ENCODE measurements around the gene FAM193B. TPM values are rescaled to one million over a fixed set of nuclear protein-coding genes. Genes with fewer than 3 reads are reported as not detected.

The FAM193B gene
- total RNA-seq, 1 donor = 32.6 TPM

- Histone ChIP-seq H3K4me2 (ENCODE audit: insufficient read depth, low read length) (no peak overlapping the region), H3K79me2 (ENCODE audit: insufficient read depth, low read length) (peaks cover 23% of the 10 kb centered on the region)
- DNase-seq (ENCODE audit: insufficient read length, low spot score, missing footprints) = peak; percentile 63
These were observed 47.5 kb upstream of the FAM193B start for GRCh38 chr5:177601577-177602457.

GRCh38 chr5:177601126-177601525 is 46.8 kb upstream of the FAM193B start:
- Histone ChIP-seq H3K9me3 (ENCODE audit: low read depth, low read length) (no peaks in the 10 kb centered on the region), H2AFZ (ENCODE audit: low read length) (no peak overlapping the region), H3K27me3 (ENCODE audit: insufficient read depth, low read length) (no peaks in the 10 kb centered on the region), H4K20me1 (ENCODE audit: insufficient read depth, low read length) (peaks cover 9% of the 10 kb centered on the region), H3K36me3 (ENCODE audit: insufficient read depth, low read length) (peaks cover 6% of the 10 kb centered on the region), H3K27ac (ENCODE audit: low read depth, low read length) (peak overlapping the region; percentile 87), H3K4me1 (ENCODE audit: insufficient read depth, low read length) (peaks cover 14% of the 10 kb centered on the region), H3K79me2 (ENCODE audit: insufficient read depth, low read length) (peaks cover 23% of the 10 kb centered on the region), H3K4me3 (ENCODE audit: insufficient read depth, low read length) (peak overlapping the region; percentile 95), H3K4me2 (ENCODE audit: insufficient read depth, low read length) (peak overlapping the region; percentile 99)
- DNase-seq (ENCODE audit: insufficient read length, low spot score, missing footprints) = no peak
- no peak for TF ChIP-seq CTCF (IDR thresholded peaks at IDR 0.05; ENCODE audit: extremely low read depth, low read depth, low read length)

More at GRCh38 chr5:177601577-177602457, 47.5 kb upstream of the FAM193B start:
- Histone ChIP-seq H2AFZ (ENCODE audit: low read length) (no peak overlapping the region), H3K27me3 (ENCODE audit: insufficient read depth, low read length) (no peaks in the 10 kb centered on the region), H3K27ac (ENCODE audit: low read depth, low read length) (no peak overlapping the region), H3K9me3 (ENCODE audit: low read depth, low read length) (no peaks in the 10 kb centered on the region), H3K4me1 (ENCODE audit: insufficient read depth, low read length) (peaks cover 14% of the 10 kb centered on the region), H3K36me3 (ENCODE audit: insufficient read depth, low read length) (peaks cover 3% of the 10 kb centered on the region), H4K20me1 (ENCODE audit: insufficient read depth, low read length) (peaks cover 9% of the 10 kb centered on the region), H3K4me3 (ENCODE audit: insufficient read depth, low read length) (no peak overlapping the region)
- TF ChIP-seq CTCF (IDR thresholded peaks at IDR 0.05; ENCODE audit: extremely low read depth, low read depth, low read length) = no peak

- Histone ChIP-seq H3K79me2 (ENCODE audit: insufficient read depth, low read length) (peaks cover 23% of the 10 kb centered on the region), H3K9me3 (ENCODE audit: low read depth, low read length) (no peaks in the 10 kb centered on the region), H3K27me3 (ENCODE audit: insufficient read depth, low read length) (no peaks in the 10 kb centered on the region), H3K27ac (ENCODE audit: low read depth, low read length) (peak overlapping the region; percentile 87), H3K4me1 (ENCODE audit: insufficient read depth, low read length) (peaks cover 14% of the 10 kb centered on the region), H3K36me3 (ENCODE audit: insufficient read depth, low read length) (peaks cover 12% of the 10 kb centered on the region), H4K20me1 (ENCODE audit: insufficient read depth, low read length) (peaks cover 9% of the 10 kb centered on the region), H2AFZ (ENCODE audit: low read length) (peak overlapping the region; percentile 90), H3K4me3 (ENCODE audit: insufficient read depth, low read length) (peak overlapping the region; percentile 95), H3K4me2 (ENCODE audit: insufficient read depth, low read length) (peak overlapping the region; percentile 99)
- TF ChIP-seq CTCF (IDR thresholded peaks at IDR 0.05; ENCODE audit: extremely low read depth, low read depth, low read length) = no peak
- peak; percentile 83 for DNase-seq (ENCODE audit: insufficient read length, low spot score, missing footprints)
These were observed 46.2 kb upstream of the FAM193B start for GRCh38 chr5:177600508-177601018.

Data from osteoblast (primary cell).